SK-N-SH (cell line): ENCODE measurements around the gene PARVB. TPM values are rescaled to one million over a fixed set of nuclear protein-coding genes. Genes with fewer than 3 reads are reported as not detected.

ENCODE experiments used
- CTCF ChIA-PET: fragments of 300-600, 350-600 bp; formaldehyde crosslinking; extraction: SDS; loops from one replicate; lab custom pipeline; 2021; lab: Yijun Ruan, JAX
- POLR2A ChIA-PET: fragments of 350-600 bp; sonication (Branson Sonifier 250); formaldehyde crosslinking; extraction: SDS; loops from one replicate; lab custom pipeline; 2020; ENCODE audit warnings: antibody characterized with exemption, inconsistent platforms; lab: Yijun Ruan, JAX
- DNase-seq: peaks from one replicate; pipeline ENCODE4 v3.0.0; 2012
- H2AFZ ChIP-seq: fragments of 200-600 bp; sonication (generic); 2 replicates; pipeline ENCODE4 v1.8.1; 2016; ENCODE audit warnings: antibody characterized with exemption, mild to moderate bottlenecking, low read depth
- H3F3A ChIP-seq: fragments of 200-600 bp; sonication (generic); replicated peaks from 2 replicates; pipeline ENCODE3; 2016; ENCODE audit warnings: antibody characterized with exemption, mild to moderate bottlenecking; ENCODE audit not compliant: insufficient read depth
- H3K27ac ChIP-seq, 2 experiments: fragments of 200-500 bp in 1 of 2; fragments of 200-600 bp in 1 of 2; sonication (Bioruptor generic) in 1 of 2; sonication (generic), shearing (Covaris generic) in 1 of 2; 2 replicates each; pipeline versions ENCODE4 v1.5.1 to v1.6.1; 2014 to 2016; ENCODE audit warnings: low read depth in 2 of 2, inconsistent platforms in 1 of 2, low read length in 1 of 2, mild to moderate bottlenecking in 1 of 2, mixed read lengths in 1 of 2
- H3K27me3 ChIP-seq: fragments of 200-600 bp; sonication (generic), shearing (Covaris generic); 2 replicates; pipeline ENCODE4 v1.6.1; 2016; ENCODE audit warnings: mixed run types; ENCODE audit not compliant: insufficient read depth
- H3K36me3 ChIP-seq, 2 experiments: fragments of 200-500 bp in 1 of 2; fragments of 200-600 bp in 1 of 2; sonication (Bioruptor generic) in 1 of 2; sonication (generic) in 1 of 2; replicated peaks in 1 of 2; 2 replicates each; pipeline versions ENCODE3 to v1.5.1; 2014 to 2016; ENCODE audit warnings: low read length in 1 of 2, mild to moderate bottlenecking in 1 of 2; ENCODE audit not compliant: insufficient read depth in 2 of 2, control insufficient read depth in 1 of 2
- H3K4me1 ChIP-seq, 2 experiments: fragments of 200-500 bp in 1 of 2; fragments of 200-600 bp in 1 of 2; sonication (Bioruptor generic) in 1 of 2; sonication (generic), shearing (Covaris generic) in 1 of 2; 2 replicates each; pipeline versions ENCODE4 v1.5.1 to v1.6.1; 2014 to 2016; ENCODE audit warnings: low read depth in 1 of 2, low read length in 1 of 2, mixed run types in 1 of 2; ENCODE audit not compliant: insufficient read depth in 2 of 2, control insufficient read depth in 1 of 2
- H3K4me2 ChIP-seq: fragments of 200-600 bp; sonication (generic), shearing (Covaris generic); 2 replicates; pipeline ENCODE4 v1.6.1; 2017; ENCODE audit warnings: mixed run types
- H3K4me3 ChIP-seq, 2 experiments: fragments of 200-500 bp in 1 of 2; fragments of 200-600 bp in 1 of 2; sonication (Bioruptor generic) in 1 of 2; sonication (generic), shearing (Covaris generic) in 1 of 2; 2 replicates each; pipeline versions ENCODE4 v1.5.1 to v1.8.1; 2014 to 2016; ENCODE audit warnings: low read depth in 2 of 2, inconsistent platforms in 1 of 2, low read length in 1 of 2, mild to moderate bottlenecking in 1 of 2, mixed read lengths in 1 of 2, moderate library complexity in 1 of 2
- H3K79me2 ChIP-seq: fragments of 200-600 bp; sonication (generic); 2 replicates; pipeline ENCODE4 v1.8.1; 2017; ENCODE audit warnings: mild to moderate bottlenecking; ENCODE audit not compliant: insufficient read depth
- H3K9ac ChIP-seq: fragments of 200-600 bp; sonication (generic); 2 replicates; pipeline ENCODE4 v1.6.1; 2017; ENCODE audit warnings: mixed run types
- H3K9me2 ChIP-seq: fragments of 200-600 bp; sonication (generic); 2 replicates; pipeline ENCODE4 v1.6.1; 2017; ENCODE audit warnings: mixed run types
- H3K9me3 ChIP-seq: fragments of 200-600 bp; sonication (generic); 2 replicates; pipeline ENCODE4 v1.6.1; 2017; ENCODE audit warnings: mixed run types, mild to moderate bottlenecking, moderate library complexity
- H4K20me1 ChIP-seq: fragments of 200-600 bp; sonication (generic); 2 replicates; pipeline ENCODE4 v1.6.1; 2017; ENCODE audit warnings: mild to moderate bottlenecking, mixed run types; ENCODE audit not compliant: insufficient read depth
- EP300 ChIP-seq, 2 experiments: IDR thresholded peaks; 2 replicates each; pipeline versions ENCODE4 v1.4.0 to v1.6.1; 2012; ENCODE audit warnings: borderline replicate concordance in 1 of 2, low read depth in 1 of 2, low read length in 1 of 2
- FOSL2 ChIP-seq: IDR thresholded peaks from 2 replicates; pipeline ENCODE4 v1.4.0; 2012; ENCODE audit warnings: low read depth, mild to moderate bottlenecking, moderate library complexity, borderline replicate concordance
- FOXJ3 ChIP-seq: sonication (generic); formaldehyde crosslinking; IDR thresholded peaks from 2 replicates; pipeline ENCODE4 v1.5.1; 2020; ENCODE audit warnings: mild to moderate bottlenecking, missing genetic modification reagents
- FOXM1 ChIP-seq: IDR thresholded peaks from 2 replicates; pipeline ENCODE4 v1.4.0; 2012; ENCODE audit warnings: low read depth, mild to moderate bottlenecking
- GABPA ChIP-seq: IDR thresholded peaks from 2 replicates; pipeline ENCODE4 v1.4.0; 2012; ENCODE audit warnings: low read depth, mild to moderate bottlenecking
- JUND ChIP-seq: IDR thresholded peaks from 2 replicates; pipeline ENCODE4 v1.4.0; 2012
- MAX ChIP-seq: IDR thresholded peaks from 2 replicates; pipeline ENCODE4 v1.4.0; 2012; ENCODE audit warnings: low read depth
- MEF2A ChIP-seq: IDR thresholded peaks from 2 replicates; pipeline ENCODE4 v1.4.0; 2012; ENCODE audit warnings: low read depth, borderline replicate concordance
- MXI1 ChIP-seq: IDR thresholded peaks from 2 replicates; pipeline ENCODE4 v1.6.1; 2012; ENCODE audit warnings: mild to moderate bottlenecking, low read depth, low read length, improper control_type of control experiment
- NFIC ChIP-seq: IDR thresholded peaks from 2 replicates; pipeline ENCODE4 v1.4.0; 2012; ENCODE audit warnings: borderline replicate concordance
- NRF1 ChIP-seq: IDR thresholded peaks from 2 replicates; pipeline ENCODE4 v1.6.1; 2012; ENCODE audit warnings: low read depth, mild to moderate bottlenecking, low read length
- PBX3 ChIP-seq: IDR thresholded peaks from 2 replicates; pipeline ENCODE4; 2012
- RCOR1 ChIP-seq: fragments of 150-350 bp; IDR thresholded peaks from 2 replicates; pipeline ENCODE4 v1.6.1; 2017; ENCODE audit warnings: antibody characterized with exemption, low read length
- RXRA ChIP-seq: IDR thresholded peaks from 2 replicates; pipeline ENCODE4 v1.4.0; 2012; ENCODE audit warnings: low read depth, mild to moderate bottlenecking, borderline replicate concordance
- SMC3 ChIP-seq: IDR thresholded peaks from 2 replicates; pipeline ENCODE4 v1.6.1; 2012; ENCODE audit warnings: low read depth, low read length, improper control_type of control experiment
- TCF12 ChIP-seq: IDR thresholded peaks from 2 replicates; pipeline ENCODE4 v1.4.0; 2012
- YY1 ChIP-seq: IDR thresholded peaks from 2 replicates; pipeline ENCODE4 v1.4.0; 2012; ENCODE audit warnings: low read depth, mild to moderate bottlenecking
- ZBTB33 ChIP-seq: IDR thresholded peaks from 2 replicates; pipeline ENCODE4 v1.4.0; 2012; ENCODE audit warnings: low read depth, borderline replicate concordance
- WGBS: methylation state at CpG from one replicate; pipeline ENCODE4 v1.1.6; 2017; ENCODE audit warnings: low lambda C conversion rate; 5-methylcytosine and 5-hydroxymethylcytosine counted together
- polyA plus RNA-seq, 3 experiments: library from polyadenylated mRNA; depleted of rRNA; stranded (reverse); fragments of >200 nt; gene quantifications; 2 replicates each; pipeline ENCODE4 v1.2.3, GENCODE V29; 2012

The PARVB gene
- 57.7 and 87.8 TPM in 2 replicates for polyA plus RNA-seq (2012; rRNA removed)
- polyA plus RNA-seq (2012; cell fraction: cytosol; rRNA removed) = 50.1 and 52.3 TPM in 2 replicates
- polyA plus RNA-seq (2012; cell fraction: nucleus; rRNA removed) = 33.2 and 39.7 TPM in 2 replicates

GRCh38 chr22:44024288-44024921 lies at the start of gene PARVB:
Gene PARVB (plus strand): TSS chr22:44024302. CDS start chr22:44024340, 38 bp downstream.
- ChIA-PET POLR2A (no interaction called here), CTCF (interaction anchor here (1.4 to 2.3 kb wide), 4 partner anchors 31 to 601 kb away, joined by 6 to 16 read pairs (median 7); no protein-coding TSS in a partner anchor)
- H3K27ac ChIP-seq = peak within 1 kb of the TSS; percentile 59 to 62; a peak in 3 of 4 replicates
- WGBS = 13% methylated on average over 14 of the region's 83 CpGs
- no peaks in the 10 kb centered on the region for H4K20me1 ChIP-seq
- H2AFZ ChIP-seq = peak within 1 kb of the TSS; percentile 96
- no peaks in the 10 kb centered on the region for H3K27me3 ChIP-seq
- TF ChIP-seq NRF1 (peak; percentile 53; the same call in 1 of the 2 replicates), MAX (peak; percentile 23; the same call in 1 of the 2 replicates), TCF12 (no peak), MXI1 (peak; percentile 48; the same call in 1 of the 2 replicates)
- H3K9ac ChIP-seq = peak within 1 kb of the TSS; percentile 91
- peak within 1 kb of the TSS; percentile 53 to 65 for H3K4me3 ChIP-seq
- H3K9me2 ChIP-seq = no peaks in the 10 kb centered on the region
- peaks cover 11% of the 10 kb centered on the region in 2 experiments; a peak in 2 of 4 replicates for H3K4me1 ChIP-seq
- H3K79me2 ChIP-seq = peaks cover 36% of the 10 kb centered on the region; the same call in 1 of the 2 replicates
- H3F3A ChIP-seq = peaks cover 23% of the 10 kb centered on the region
- peak; percentile 84 for DNase-seq
- H3K4me2 ChIP-seq = peak within 1 kb of the TSS; percentile 98
- H3K9me3 ChIP-seq = no peaks in the 10 kb centered on the region
- no peaks in the 10 kb centered on the region for H3K36me3 ChIP-seq

GRCh38 chr22:43975041-43975440 lies 49.1 kb upstream of the PARVB start:
- POLR2A ChIA-PET = no interaction called here
- H3K27me3 ChIP-seq = no peaks in the 10 kb centered on the region
- TF ChIP-seq FOSL2 (no peak), ZBTB33 (no peak), NFIC (no peak), MEF2A (no peak), NRF1 (no peak), FOXJ3 (CRISPR knock-in tag) (no peak), RCOR1 (no peak), RXRA (no peak), EP300 (IDR thresholded peaks at IDR 0.05; ENCODE audit: borderline replicate concordance in 1 of 2, low read depth in 1 of 2, low read length in 1 of 2) (no peak), MAX (no peak), GABPA (no peak), SMC3 (no peak), PBX3 (no peak), FOXM1 (no peak), MXI1 (no peak), JUND (no peak), TCF12 (no peak), YY1 (no peak)
- H2AFZ ChIP-seq = no peak overlapping the region
- H3K79me2 ChIP-seq = no peaks in the 10 kb centered on the region
- H3K4me2 ChIP-seq = no peak overlapping the region
- no peak for DNase-seq
- H3K4me3 ChIP-seq = no peak overlapping the region
- no peaks in the 10 kb centered on the region for H3F3A ChIP-seq
- H4K20me1 ChIP-seq = 0 out of 2 replicates have a peak, but pooled peaks cover 4% of the 10 kb centered on the region
- H3K9ac ChIP-seq = no peak overlapping the region
- no peaks in the 10 kb centered on the region for H3K9me3 ChIP-seq
- WGBS = 50% methylated on average over 3 of the region's 4 CpGs
- H3K36me3 ChIP-seq = peaks cover 11 to 84% of the 10 kb centered on the region in 2 experiments
- CTCF ChIA-PET = interaction anchor here (0.8 to 1.8 kb wide), 3 partner anchors 18 to 709 kb away, joined by 3 to 9 read pairs (median 5); no protein-coding TSS in a partner anchor
- H3K27ac ChIP-seq = no peak overlapping the region
- no peaks in the 10 kb centered on the region for H3K4me1 ChIP-seq
- H3K9me2 ChIP-seq = no peaks in the 10 kb centered on the region
